ENCODE data around the gene ACTL6A. TPM values are rescaled to one million over a fixed set of nuclear protein-coding genes. Genes with fewer than 3 reads are reported as not detected.

Gene ACTL6A
- total RNA-seq, 4 donors from 2014 or later: 34.1 to 67.3 (median 48.7) TPM

DNA sequence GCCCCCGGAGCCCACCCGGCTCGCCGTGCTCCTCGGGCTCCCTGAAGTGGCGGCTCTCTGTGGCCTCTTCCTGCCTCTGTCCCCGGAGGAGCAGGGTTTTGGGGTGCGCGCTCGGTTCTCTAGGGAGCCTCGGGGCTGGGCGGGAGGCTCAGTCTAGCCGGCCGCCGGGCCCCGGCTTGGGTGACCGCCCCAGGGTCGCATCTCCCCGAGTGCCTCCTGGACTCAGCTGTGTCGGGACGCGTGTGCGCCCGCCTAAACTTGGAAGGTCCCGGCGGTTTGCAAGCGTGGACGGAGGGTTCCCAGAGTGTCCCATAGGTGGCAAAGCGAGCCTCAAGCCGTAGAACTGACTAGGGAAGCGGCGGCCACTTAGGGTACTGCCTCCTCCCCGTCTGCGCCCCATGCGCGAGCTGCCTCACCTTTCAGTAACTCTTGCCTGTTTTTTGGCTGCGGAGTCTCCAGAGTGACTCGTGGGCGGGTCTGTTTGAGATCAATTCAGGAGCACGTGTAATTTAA lies 601 bp downstream of the ACTL6A start:
- WGBS, 2 donors: 0% methylated on average over 35 to 40 of the region's 40 CpGs
- peak; percentile 56 to 91 for DNase-seq (ENCODE audit: low spot score in 2 of 2)
- peak overlapping the region; percentile 69 for H3K4me3 ChIP-seq (ENCODE audit: low read depth, poor library complexity, severe bottlenecking)
- intact Hi-C loops (cut with DNase I; ENCODE audit: low total_unique reads): no loop called here
- no peak for TF ChIP-seq POLR2A (IDR thresholded peaks at IDR 0.05)
- TF ChIP-seq, protein P1, sequence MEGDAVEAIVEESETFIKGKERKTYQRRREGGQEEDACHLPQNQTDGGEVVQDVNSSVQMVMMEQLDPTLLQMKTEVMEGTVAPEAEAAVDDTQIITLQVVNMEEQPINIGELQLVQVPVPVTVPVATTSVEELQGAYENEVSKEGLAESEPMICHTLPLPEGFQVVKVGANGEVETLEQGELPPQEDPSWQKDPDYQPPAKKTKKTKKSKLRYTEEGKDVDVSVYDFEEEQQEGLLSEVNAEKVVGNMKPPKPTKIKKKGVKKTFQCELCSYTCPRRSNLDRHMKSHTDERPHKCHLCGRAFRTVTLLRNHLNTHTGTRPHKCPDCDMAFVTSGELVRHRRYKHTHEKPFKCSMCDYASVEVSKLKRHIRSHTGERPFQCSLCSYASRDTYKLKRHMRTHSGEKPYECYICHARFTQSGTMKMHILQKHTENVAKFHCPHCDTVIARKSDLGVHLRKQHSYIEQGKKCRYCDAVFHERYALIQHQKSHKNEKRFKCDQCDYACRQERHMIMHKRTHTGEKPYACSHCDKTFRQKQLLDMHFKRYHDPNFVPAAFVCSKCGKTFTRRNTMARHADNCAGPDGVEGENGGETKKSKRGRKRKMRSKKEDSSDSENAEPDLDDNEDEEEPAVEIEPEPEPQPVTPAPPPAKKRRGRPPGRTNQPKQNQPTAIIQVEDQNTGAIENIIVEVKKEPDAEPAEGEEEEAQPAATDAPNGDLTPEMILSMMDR (IDR thresholded peaks at IDR 0.05): no peak

DNA sequence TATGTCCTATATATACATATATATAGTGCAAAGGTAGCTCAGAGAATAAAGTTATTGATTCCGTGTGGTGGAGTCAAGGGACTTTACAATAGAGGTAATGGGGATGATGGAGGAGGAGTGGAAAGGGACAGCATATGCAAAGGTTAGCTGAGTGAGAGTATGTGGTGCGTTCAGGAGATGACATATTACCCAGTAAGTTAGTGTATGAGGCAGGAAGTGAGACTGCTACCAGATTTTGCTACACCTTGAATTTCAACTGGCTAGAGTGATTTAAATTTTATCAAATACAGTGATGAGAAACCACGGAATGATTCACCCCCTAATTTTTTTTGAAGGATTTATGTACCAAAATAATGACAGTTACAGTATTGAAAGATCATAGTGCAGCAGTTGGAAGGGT lies 2.8 kb downstream of the ACTL6A start:
- intact Hi-C loops (cut with DNase I; ENCODE audit: low total_unique reads): no loop called here
- H3K4me3 ChIP-seq (ENCODE audit: low read depth, poor library complexity, severe bottlenecking): no peak overlapping the region
- WGBS, 2 donors: 76 to 80% methylated on average over 3 of the region's 3 CpGs
- DNase-seq (ENCODE audit: low spot score in 2 of 2): no peak
- TF ChIP-seq, protein P1 (IDR thresholded peaks at IDR 0.05): no peak
- no peak for TF ChIP-seq POLR2A (IDR thresholded peaks at IDR 0.05)

DNA sequence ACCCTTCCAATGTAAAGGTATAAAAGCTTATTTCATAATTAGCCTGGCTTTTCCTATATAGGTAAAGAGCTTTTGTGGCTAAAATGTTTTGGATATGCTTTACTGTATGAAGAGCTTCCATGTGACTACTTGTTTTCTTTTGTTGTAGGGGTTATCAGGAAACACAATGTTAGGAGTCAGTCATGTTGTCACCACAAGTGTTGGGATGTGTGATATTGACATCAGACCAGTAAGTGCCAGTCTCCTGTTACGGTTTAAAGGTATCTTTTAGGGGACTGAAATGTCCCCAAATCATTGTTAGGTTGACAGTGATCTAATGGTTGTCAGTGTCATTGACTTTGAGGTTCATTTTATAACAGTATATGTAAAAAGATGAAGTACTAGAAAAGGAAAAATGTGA lies 18.3 kb downstream of the ACTL6A start:
- DNase-seq (ENCODE audit: low spot score in 2 of 2): no peak
- WGBS, 2 donors: 94 to 97% methylated on average over 1 of the region's 1 CpG
- no peak overlapping the region for H3K4me3 ChIP-seq (ENCODE audit: low read depth, poor library complexity, severe bottlenecking)
- intact Hi-C loops (cut with DNase I; ENCODE audit: low total_unique reads): no loop called here
- TF ChIP-seq POLR2A (IDR thresholded peaks at IDR 0.05): no peak
- TF ChIP-seq, protein P1 (IDR thresholded peaks at IDR 0.05): no peak

DNA sequence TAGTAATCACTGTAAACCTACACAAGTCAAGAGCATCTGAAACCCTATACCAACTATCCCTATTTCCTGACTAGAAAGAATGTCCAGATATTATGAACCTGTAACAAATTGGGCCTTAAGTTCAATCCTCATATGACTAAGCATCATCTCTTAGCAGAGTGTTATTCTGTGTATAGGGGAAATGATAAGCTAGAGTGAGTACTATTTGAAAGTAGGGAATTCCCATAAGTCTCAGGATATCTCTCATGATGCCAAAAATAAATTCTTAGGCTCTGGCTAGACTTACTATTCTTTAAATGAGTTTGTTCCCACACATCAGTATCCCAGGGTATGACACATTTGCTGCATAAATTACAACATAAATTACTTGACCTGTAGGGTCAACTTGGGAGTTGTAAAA lies 26.4 kb downstream of the ACTL6A start:
- intact Hi-C loops (cut with DNase I; ENCODE audit: low total_unique reads): no loop called here
- TF ChIP-seq, protein P1 (IDR thresholded peaks at IDR 0.05): no peak
- no peak for TF ChIP-seq POLR2A (IDR thresholded peaks at IDR 0.05)
- no peak overlapping the region for H3K4me3 ChIP-seq (ENCODE audit: low read depth, poor library complexity, severe bottlenecking)
- no peak for DNase-seq (ENCODE audit: low spot score in 2 of 2)

DNA sequence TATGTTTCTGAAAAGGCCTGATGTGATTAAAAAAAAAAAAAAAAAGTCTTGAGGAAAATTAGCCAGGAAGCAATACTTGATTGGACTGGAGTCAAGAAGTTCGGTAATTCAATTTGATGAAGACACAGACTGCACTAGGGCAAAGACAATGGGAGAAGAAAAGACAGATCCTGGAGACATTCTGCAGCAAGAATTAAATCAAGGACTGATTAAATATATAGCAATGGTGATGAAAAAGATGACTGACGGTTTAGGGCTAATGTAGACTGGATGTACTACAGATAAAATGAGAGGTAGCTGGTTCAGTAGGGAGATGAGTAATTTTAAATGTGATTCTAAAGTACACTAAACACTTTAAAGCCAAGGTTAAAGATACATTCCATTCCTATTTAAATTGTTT lies 27.9 kb downstream of the ACTL6A start:
- WGBS, 2 donors: 71 to 74% methylated on average over 2 of the region's 2 CpGs
- TF ChIP-seq, protein P1 (IDR thresholded peaks at IDR 0.05): no peak
- no peak for TF ChIP-seq POLR2A (IDR thresholded peaks at IDR 0.05)
- H3K4me3 ChIP-seq (ENCODE audit: low read depth, poor library complexity, severe bottlenecking): no peak overlapping the region
- intact Hi-C loops (cut with DNase I; ENCODE audit: low total_unique reads): no loop called here
- no peak for DNase-seq (ENCODE audit: low spot score in 2 of 2)

DNA sequence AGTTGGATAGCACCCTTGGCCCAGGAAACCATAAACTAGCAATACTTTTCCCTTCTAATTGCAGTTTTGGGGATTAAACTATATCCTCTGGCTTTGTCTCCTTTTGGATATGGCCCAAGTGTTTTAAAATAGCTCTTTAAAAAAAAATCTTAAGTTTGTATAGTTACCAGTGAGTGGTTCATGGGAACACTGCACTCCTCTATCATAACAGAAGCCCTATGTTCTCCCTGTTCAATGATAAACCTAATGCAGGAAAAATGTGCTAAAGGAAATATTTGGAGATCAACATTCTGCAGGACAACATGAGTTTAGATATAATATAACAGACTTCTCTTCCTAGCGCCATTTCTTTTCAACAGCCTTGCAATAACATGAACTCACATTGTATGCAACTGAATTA lies 28.6 kb downstream of the ACTL6A start:
- WGBS, 2 donors: 90 to 95% methylated on average over 1 of the region's 1 CpG
- intact Hi-C loops (cut with DNase I; ENCODE audit: low total_unique reads): no loop called here
- H3K4me3 ChIP-seq (ENCODE audit: low read depth, poor library complexity, severe bottlenecking): no peak overlapping the region
- TF ChIP-seq, protein P1 (IDR thresholded peaks at IDR 0.05): no peak
- no peak for TF ChIP-seq POLR2A (IDR thresholded peaks at IDR 0.05)
- DNase-seq (ENCODE audit: low spot score in 2 of 2): no peak
